ENCODE results near the gene KIAA0513.

DNA sequence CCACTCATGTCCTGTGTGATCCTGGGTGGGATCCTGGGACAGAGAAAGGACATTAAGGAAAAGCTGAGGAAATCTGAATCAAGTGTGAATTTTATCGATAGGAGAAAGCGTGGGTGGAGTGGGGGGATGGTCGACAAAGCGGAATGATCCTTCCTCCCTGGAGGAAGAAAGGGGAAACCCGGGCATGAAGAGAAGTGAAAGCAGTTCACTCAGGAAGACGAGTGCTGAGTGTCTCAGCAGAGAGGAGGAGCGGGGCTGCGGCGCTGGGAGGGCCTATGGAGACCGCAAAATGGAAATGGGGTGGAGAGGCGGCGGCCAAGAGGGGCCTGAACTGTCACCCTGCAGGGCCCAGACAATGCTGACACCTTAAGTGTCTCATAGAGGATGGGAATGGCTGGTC, 25.0 kb upstream of the KIAA0513 start:
- TF ChIP-seq, protein P1, sequence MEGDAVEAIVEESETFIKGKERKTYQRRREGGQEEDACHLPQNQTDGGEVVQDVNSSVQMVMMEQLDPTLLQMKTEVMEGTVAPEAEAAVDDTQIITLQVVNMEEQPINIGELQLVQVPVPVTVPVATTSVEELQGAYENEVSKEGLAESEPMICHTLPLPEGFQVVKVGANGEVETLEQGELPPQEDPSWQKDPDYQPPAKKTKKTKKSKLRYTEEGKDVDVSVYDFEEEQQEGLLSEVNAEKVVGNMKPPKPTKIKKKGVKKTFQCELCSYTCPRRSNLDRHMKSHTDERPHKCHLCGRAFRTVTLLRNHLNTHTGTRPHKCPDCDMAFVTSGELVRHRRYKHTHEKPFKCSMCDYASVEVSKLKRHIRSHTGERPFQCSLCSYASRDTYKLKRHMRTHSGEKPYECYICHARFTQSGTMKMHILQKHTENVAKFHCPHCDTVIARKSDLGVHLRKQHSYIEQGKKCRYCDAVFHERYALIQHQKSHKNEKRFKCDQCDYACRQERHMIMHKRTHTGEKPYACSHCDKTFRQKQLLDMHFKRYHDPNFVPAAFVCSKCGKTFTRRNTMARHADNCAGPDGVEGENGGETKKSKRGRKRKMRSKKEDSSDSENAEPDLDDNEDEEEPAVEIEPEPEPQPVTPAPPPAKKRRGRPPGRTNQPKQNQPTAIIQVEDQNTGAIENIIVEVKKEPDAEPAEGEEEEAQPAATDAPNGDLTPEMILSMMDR (conservative IDR thresholded peaks at IDR 0.05 in 1 of 2, IDR thresholded peaks at IDR 0.05 in 1 of 2; ENCODE audit: low read depth in 1 of 2, low read length in 2 of 2), result no peak
- TF ChIP-seq EZH2 (IDR thresholded peaks at IDR 0.05; ENCODE audit: low read length, missing control alignments), result no peak

Data from fibroblast of lung (primary cell).